ENCODE data around the gene RHBDL1. TPM values are rescaled to one million over a fixed set of nuclear protein-coding genes. Genes with fewer than 3 reads are reported as not detected.

The RHBDL1 gene
- total and polyA plus RNA-seq, 10 of the 15 experiments (the other 5 are each of a cell fraction or from before 2014, with no cell fraction given) = 0.04 to 1.3 (median 0.65) TPM; not detected in 5

DNA sequence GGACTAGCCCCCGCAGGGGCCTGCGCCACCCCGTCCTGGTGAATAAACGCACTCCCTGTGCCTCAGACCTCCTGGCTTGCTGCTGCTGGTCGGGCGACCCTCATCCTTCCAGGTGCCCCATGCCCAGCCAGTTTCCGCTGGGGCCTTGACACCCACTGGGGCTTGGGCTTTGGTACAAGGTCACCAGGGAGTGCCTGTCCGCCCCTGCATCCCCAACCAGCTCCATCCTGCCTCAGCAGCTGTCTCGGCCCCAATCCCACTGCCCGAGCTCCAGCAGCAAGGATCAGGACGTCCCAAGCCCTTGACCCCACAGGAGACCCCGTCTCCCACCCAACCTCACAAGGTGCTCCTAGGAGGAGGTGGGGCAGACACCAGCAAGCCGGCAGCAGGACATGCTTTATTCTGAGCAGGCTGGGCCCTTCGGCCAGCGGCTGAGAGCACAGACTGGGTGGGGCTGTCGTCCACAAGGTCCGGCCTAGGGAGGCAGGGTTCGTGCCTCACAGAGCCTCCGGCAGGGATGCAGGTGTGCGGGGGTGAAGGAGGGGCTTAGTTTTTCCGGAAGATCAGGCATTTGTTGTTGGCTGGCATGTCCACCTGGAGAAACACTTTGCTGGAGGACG lies 41.3 kb upstream of the RHBDL1 start (continued):
- no peak for TF ChIP-seq NR2F1 (conservative IDR thresholded peaks at IDR 0.05)
- TF ChIP-seq NFXL1 (IDR thresholded peaks at IDR 0.05; ENCODE audit: borderline replicate concordance) = no peak
- no peak for TF ChIP-seq TAF1 (IDR thresholded peaks at IDR 0.05; ENCODE audit: borderline replicate concordance, low read depth, low read length)
- no peak for TF ChIP-seq ZBTB11 (CRISPR knock-in tag; IDR thresholded peaks at IDR 0.05)
- TF ChIP-seq SKIL (IDR thresholded peaks at IDR 0.05; ENCODE audit: low read depth, poor library complexity, severe bottlenecking) = no peak
- TF ChIP-seq ZNF217 (IDR thresholded peaks at IDR 0.05) = no peak
- TF ChIP-seq NR2C2 (IDR thresholded peaks at IDR 0.05; ENCODE audit: borderline replicate concordance, control insufficient read depth, insufficient read length, low read depth) = no peak
- no peak for TF ChIP-seq ZNF274 (IDR thresholded peaks at IDR 0.05; ENCODE audit: insufficient read depth, insufficient read length)
